ENCODE data around the gene NCBP2. TPM values are rescaled to one million over a fixed set of nuclear protein-coding genes. Genes with fewer than 3 reads are reported as not detected.

The NCBP2 gene
- total RNA-seq, 1 donor from 2014 or later = 80.8 TPM

DNA sequence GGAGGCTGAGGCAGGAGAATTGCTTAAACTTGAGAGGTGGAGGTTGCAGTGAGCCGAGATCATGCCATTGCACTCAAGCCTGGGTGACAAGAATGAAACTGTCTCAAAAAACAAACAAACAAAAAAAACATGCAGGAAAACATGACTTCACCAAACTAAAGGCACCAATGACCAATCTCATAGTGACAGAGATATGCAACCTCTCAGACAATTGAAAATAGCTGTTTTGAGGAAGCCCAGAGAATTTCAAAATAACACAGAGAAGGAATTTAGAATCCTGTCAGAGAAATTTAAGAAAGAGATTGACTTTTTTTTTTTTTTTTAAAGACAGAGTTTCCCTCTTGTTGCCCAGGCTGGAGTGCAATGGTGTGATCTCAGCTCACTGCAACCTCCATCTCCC is 26.1 kb downstream of the NCBP2 start:
- no peak for DNase-seq (ENCODE audit: low spot score)
- H3K27me3 Mint-ChIP-seq (ENCODE audit: insufficient read depth, low read depth) = peaks cover 2% of the 10 kb centered on the region
- H3K27ac ChIP-seq = no peak overlapping the region
- H3K4me3 ChIP-seq = no peak overlapping the region
- no peak overlapping the region for H3K27ac Mint-ChIP-seq
- no peaks in the 10 kb centered on the region for H3K4me1 Mint-ChIP-seq
- peaks cover 27% of the 10 kb centered on the region for H3K36me3 Mint-ChIP-seq
- H3K4me2 ChIP-seq = no peak overlapping the region
- no peak overlapping the region for H2AFZ ChIP-seq (replicated peaks)
- no peaks in the 10 kb centered on the region for H3K79me2 ChIP-seq (ENCODE audit: low read depth)
- H3K36me3 ChIP-seq = no peaks in the 10 kb centered on the region
- no peak overlapping the region for H3K9ac ChIP-seq
- H3K27me3 ChIP-seq = no peaks in the 10 kb centered on the region
- no peaks in the 10 kb centered on the region for H3K9me3 ChIP-seq (ENCODE audit: low read depth)
- no peak overlapping the region for H3K4me3 Mint-ChIP-seq
- no peak for TF ChIP-seq EZH2phosphoT487 (IDR thresholded peaks at IDR 0.05)
- TF ChIP-seq, protein P1, sequence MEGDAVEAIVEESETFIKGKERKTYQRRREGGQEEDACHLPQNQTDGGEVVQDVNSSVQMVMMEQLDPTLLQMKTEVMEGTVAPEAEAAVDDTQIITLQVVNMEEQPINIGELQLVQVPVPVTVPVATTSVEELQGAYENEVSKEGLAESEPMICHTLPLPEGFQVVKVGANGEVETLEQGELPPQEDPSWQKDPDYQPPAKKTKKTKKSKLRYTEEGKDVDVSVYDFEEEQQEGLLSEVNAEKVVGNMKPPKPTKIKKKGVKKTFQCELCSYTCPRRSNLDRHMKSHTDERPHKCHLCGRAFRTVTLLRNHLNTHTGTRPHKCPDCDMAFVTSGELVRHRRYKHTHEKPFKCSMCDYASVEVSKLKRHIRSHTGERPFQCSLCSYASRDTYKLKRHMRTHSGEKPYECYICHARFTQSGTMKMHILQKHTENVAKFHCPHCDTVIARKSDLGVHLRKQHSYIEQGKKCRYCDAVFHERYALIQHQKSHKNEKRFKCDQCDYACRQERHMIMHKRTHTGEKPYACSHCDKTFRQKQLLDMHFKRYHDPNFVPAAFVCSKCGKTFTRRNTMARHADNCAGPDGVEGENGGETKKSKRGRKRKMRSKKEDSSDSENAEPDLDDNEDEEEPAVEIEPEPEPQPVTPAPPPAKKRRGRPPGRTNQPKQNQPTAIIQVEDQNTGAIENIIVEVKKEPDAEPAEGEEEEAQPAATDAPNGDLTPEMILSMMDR (IDR thresholded peaks at IDR 0.05) = no peak
- peaks cover 2% of the 10 kb centered on the region for H3F3A ChIP-seq (ENCODE audit: low read depth)
- no peaks in the 10 kb centered on the region for H3K4me1 ChIP-seq
- H4K20me1 ChIP-seq (ENCODE audit: low read depth) = no peaks in the 10 kb centered on the region
- no peaks in the 10 kb centered on the region for H3K9me3 Mint-ChIP-seq

DNA sequence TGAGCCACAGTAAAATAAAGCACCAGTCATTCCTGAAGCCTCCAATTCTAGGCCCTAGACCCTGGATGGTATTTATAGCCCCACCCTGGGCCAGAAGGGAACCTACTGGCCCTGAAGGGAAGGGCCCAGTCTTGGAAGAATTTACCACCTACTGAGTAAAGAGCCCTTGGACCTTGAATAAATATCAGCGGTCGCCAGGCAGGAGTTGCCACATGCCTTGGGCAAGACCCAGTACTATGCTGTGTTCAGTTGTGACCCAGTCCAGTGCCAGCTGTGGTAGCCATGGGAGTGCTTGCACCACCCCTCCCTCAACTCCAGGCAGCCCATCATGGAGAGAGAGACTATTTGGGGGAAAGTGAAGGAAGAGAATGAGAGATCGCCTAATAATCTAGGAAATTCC is 27.0 kb downstream of the NCBP2 start:
- no peak overlapping the region for H3K4me3 Mint-ChIP-seq
- no peak overlapping the region for H3K27ac Mint-ChIP-seq
- no peak overlapping the region for H3K9ac ChIP-seq
- no peak overlapping the region for H3K4me2 ChIP-seq
- H3K4me3 ChIP-seq = no peak overlapping the region
- no peaks in the 10 kb centered on the region for H4K20me1 ChIP-seq (ENCODE audit: low read depth)
- peaks cover 27% of the 10 kb centered on the region for H3K36me3 Mint-ChIP-seq
- no peaks in the 10 kb centered on the region for H3K9me3 Mint-ChIP-seq
- no peak for DNase-seq (ENCODE audit: low spot score)
- peaks cover 2% of the 10 kb centered on the region for H3K27me3 Mint-ChIP-seq (ENCODE audit: insufficient read depth, low read depth)
- peaks cover 2% of the 10 kb centered on the region for H3F3A ChIP-seq (ENCODE audit: low read depth)
- no peaks in the 10 kb centered on the region for H3K4me1 ChIP-seq
- TF ChIP-seq EZH2 (IDR thresholded peaks at IDR 0.05) (no peak), EZH2phosphoT487 (IDR thresholded peaks at IDR 0.05) (no peak)
- TF ChIP-seq, protein P1 (IDR thresholded peaks at IDR 0.05) = no peak
- no peaks in the 10 kb centered on the region for H3K79me2 ChIP-seq (ENCODE audit: low read depth)
- H2AFZ ChIP-seq (replicated peaks) = no peak overlapping the region
- no peaks in the 10 kb centered on the region for H3K9me3 ChIP-seq (ENCODE audit: low read depth)
- no peaks in the 10 kb centered on the region for H3K27me3 ChIP-seq
- H3K4me1 Mint-ChIP-seq = no peaks in the 10 kb centered on the region
- H3K27ac ChIP-seq = no peak overlapping the region
- no peaks in the 10 kb centered on the region for H3K36me3 ChIP-seq

DNA sequence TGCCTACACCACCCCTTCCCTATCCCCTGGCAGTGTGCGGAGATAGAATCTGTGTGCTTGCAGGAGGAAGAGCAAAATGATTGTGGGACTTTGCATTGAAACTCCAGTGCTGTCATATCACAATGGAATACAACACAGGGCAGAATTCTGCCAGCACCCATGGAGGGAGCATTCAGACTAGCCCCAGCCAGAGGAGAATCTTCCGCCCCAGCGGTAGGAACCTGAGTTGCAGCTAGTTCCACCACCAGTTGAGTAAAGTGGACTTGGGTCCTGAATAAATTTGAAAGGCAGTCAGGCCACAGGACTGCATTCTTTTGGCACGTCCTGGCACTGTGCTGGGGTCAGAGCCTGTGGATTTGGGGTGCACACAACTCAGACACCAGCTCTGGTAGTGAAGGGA is 27.5 kb downstream of the NCBP2 start:
- H3K27me3 Mint-ChIP-seq (ENCODE audit: insufficient read depth, low read depth) = peaks cover 2% of the 10 kb centered on the region
- Histone ChIP-seq H3K27me3 (no peaks in the 10 kb centered on the region), H3K9ac (no peak overlapping the region), H3K4me3 (no peak overlapping the region), H3K79me2 (ENCODE audit: low read depth) (no peaks in the 10 kb centered on the region), H3K4me2 (no peak overlapping the region), H3K9me3 (ENCODE audit: low read depth) (no peaks in the 10 kb centered on the region), H3K27ac (no peak overlapping the region), H3K36me3 (no peaks in the 10 kb centered on the region), H4K20me1 (ENCODE audit: low read depth) (no peaks in the 10 kb centered on the region), H3K4me1 (no peaks in the 10 kb centered on the region), H3F3A (ENCODE audit: low read depth) (peaks cover 2% of the 10 kb centered on the region), H2AFZ (replicated peaks) (no peak overlapping the region)
- no peak overlapping the region for H3K4me3 Mint-ChIP-seq
- DNase-seq (ENCODE audit: low spot score) = no peak
- no peaks in the 10 kb centered on the region for H3K4me1 Mint-ChIP-seq
- no peak overlapping the region for H3K27ac Mint-ChIP-seq
- TF ChIP-seq EZH2phosphoT487 (IDR thresholded peaks at IDR 0.05) = no peak
- TF ChIP-seq EZH2 (IDR thresholded peaks at IDR 0.05) = no peak
- peaks cover 30% of the 10 kb centered on the region for H3K36me3 Mint-ChIP-seq
- no peaks in the 10 kb centered on the region for H3K9me3 Mint-ChIP-seq

DNA sequence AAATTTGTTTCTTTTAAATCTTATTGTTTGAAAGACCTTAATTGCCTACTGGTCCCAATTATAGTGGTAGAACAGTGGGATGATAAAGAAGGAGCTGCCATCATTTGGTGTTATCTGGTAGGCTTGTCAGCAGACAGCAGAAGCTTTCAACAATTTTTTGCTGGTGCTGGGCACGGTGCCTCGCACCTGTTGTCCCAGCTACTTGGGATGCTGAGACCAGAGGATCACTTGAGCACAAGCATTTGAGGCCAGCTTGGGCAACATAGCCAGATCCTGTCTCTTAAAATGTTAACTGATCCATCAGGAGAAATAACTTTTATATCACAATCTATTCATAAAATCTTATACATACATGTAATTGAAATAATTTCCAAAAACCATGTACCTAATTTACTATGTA is 38.6 kb downstream of the NCBP2 start:
- Histone ChIP-seq H3K27ac (no peak overlapping the region), H3K4me3 (no peak overlapping the region), H3K36me3 (peaks cover 16% of the 10 kb centered on the region), H4K20me1 (ENCODE audit: low read depth) (no peaks in the 10 kb centered on the region), H3K4me2 (no peak overlapping the region), H3F3A (ENCODE audit: low read depth) (no peaks in the 10 kb centered on the region), H2AFZ (replicated peaks) (no peak overlapping the region), H3K9ac (no peak overlapping the region), H3K27me3 (no peaks in the 10 kb centered on the region), H3K79me2 (ENCODE audit: low read depth) (no peaks in the 10 kb centered on the region), H3K9me3 (ENCODE audit: low read depth) (no peaks in the 10 kb centered on the region), H3K4me1 (no peaks in the 10 kb centered on the region)
- Mint-ChIP-seq H3K27ac (no peak overlapping the region), H3K9me3 (no peaks in the 10 kb centered on the region), H3K27me3 (ENCODE audit: insufficient read depth, low read depth) (no peaks in the 10 kb centered on the region), H3K4me3 (no peak overlapping the region), H3K36me3 (peaks cover 23% of the 10 kb centered on the region), H3K4me1 (no peaks in the 10 kb centered on the region)
- DNase-seq (ENCODE audit: low spot score) = no peak
- TF ChIP-seq EZH2phosphoT487 (IDR thresholded peaks at IDR 0.05) = no peak
- TF ChIP-seq EZH2 (IDR thresholded peaks at IDR 0.05) = no peak
- TF ChIP-seq, protein P1 (IDR thresholded peaks at IDR 0.05) = no peak

Measured in neural progenitor cell (in vitro differentiated cells).